Chondrocyte (in vitro differentiated cells): ENCODE measurements around the gene SF3B4. TPM values are rescaled to one million over a fixed set of nuclear protein-coding genes. Genes with fewer than 3 reads are reported as not detected.
A peak's percentile ranks its signal among the peaks of the same experiment; 100 is the strongest.
"Not testable (repeated sequence)": the region's sequence is repeated elsewhere in the genome, so short reads cannot be mapped to it uniquely, and the experiment has no call there.

Experiments
- DNase-seq: peaks from one replicate; pipeline ENCODE4 v3.0.0; 2021; ENCODE audit warnings: mixed read lengths, low spot score
- H3K27ac Mint-ChIP-seq: one replicate; pipeline ENCODE4 v1.8.0; 2021; ENCODE audit warnings: mild to moderate bottlenecking, moderate library complexity, mixed read lengths; ENCODE audit not compliant: unreplicated experiment
- H3K27me3 Mint-ChIP-seq: 2 replicates; pipeline ENCODE4 v1.8.0; 2021; ENCODE audit warnings: low read depth, mixed read lengths
- H3K36me3 Mint-ChIP-seq: 2 replicates; pipeline ENCODE4 v1.8.0; 2021; ENCODE audit warnings: low read depth, mixed read lengths
- H3K4me1 Mint-ChIP-seq: 2 replicates; pipeline ENCODE4 v1.8.0; 2021; ENCODE audit warnings: low read depth, mild to moderate bottlenecking, mixed read lengths
- H3K4me3 Mint-ChIP-seq: one replicate; pipeline ENCODE4 v1.8.0; 2021; ENCODE audit warnings: mild to moderate bottlenecking, moderate library complexity, mixed read lengths; ENCODE audit not compliant: unreplicated experiment
- H3K9me3 Mint-ChIP-seq: 2 replicates; pipeline ENCODE4 v1.8.0; 2021; ENCODE audit warnings: low read depth, mixed read lengths
- CTCF ChIP-seq: fragments of 200-600 bp; sonication (generic); IDR thresholded peaks from 2 replicates; pipeline ENCODE4 v1.5.0; 2021; ENCODE audit warnings: antibody characterized with exemption, mild to moderate bottlenecking, moderate library complexity
- total RNA-seq: library from RNA; stranded (reverse); gene quantifications from 3 replicates; pipeline ENCODE4 v1.2.1, GENCODE V29; 2021

The SF3B4 gene
- total RNA-seq, 1 donor from 2014 or later = 58.2 TPM

- TF ChIP-seq CTCF = no peak
- no peaks in the 10 kb centered on the region for H3K4me1 Mint-ChIP-seq
- H3K27me3 Mint-ChIP-seq = no peaks in the 10 kb centered on the region
- no peak for DNase-seq
- H3K4me3 Mint-ChIP-seq = no peak overlapping the region
- no peaks in the 10 kb centered on the region for H3K9me3 Mint-ChIP-seq
- peak overlapping the region; percentile 29 for H3K27ac Mint-ChIP-seq
- peaks cover 33% of the 10 kb centered on the region for H3K36me3 Mint-ChIP-seq
These were observed 22.3 kb upstream of the SF3B4 start for GRCh38 chr1:149949911-149950310.

- H3K36me3 Mint-ChIP-seq = peaks cover 23% of the 10 kb centered on the region
- TF ChIP-seq CTCF = no peak
- no peak for DNase-seq
These were observed 17.6 kb upstream of the SF3B4 start for GRCh38 chr1:149945206-149945605.

GRCh38 chr1:149942885-149943284 is 15.3 kb upstream of the SF3B4 start:
- no peak for TF ChIP-seq CTCF
- no peaks in the 10 kb centered on the region for H3K9me3 Mint-ChIP-seq
- H3K4me3 Mint-ChIP-seq = no peak overlapping the region
- H3K36me3 Mint-ChIP-seq = peaks cover 17% of the 10 kb centered on the region
- no peak overlapping the region for H3K27ac Mint-ChIP-seq
- peaks cover 25% of the 10 kb centered on the region for H3K4me1 Mint-ChIP-seq
- DNase-seq = no peak
- H3K27me3 Mint-ChIP-seq = no peaks in the 10 kb centered on the region

More at GRCh38 chr1:149945206-149945605, 17.6 kb upstream of the SF3B4 start:
- Mint-ChIP-seq H3K4me3 (no peak overlapping the region), H3K27me3 (no peaks in the 10 kb centered on the region), H3K9me3 (no peaks in the 10 kb centered on the region), H3K27ac (no peak overlapping the region), H3K4me1 (peaks cover 5% of the 10 kb centered on the region)

GRCh38 chr1:149942207-149942606 is 14.6 kb upstream of the SF3B4 start:
- Mint-ChIP-seq H3K4me3 (no peak overlapping the region), H3K36me3 (peaks cover 13% of the 10 kb centered on the region), H3K4me1 (peaks cover 32% of the 10 kb centered on the region), H3K9me3 (no peaks in the 10 kb centered on the region), H3K27me3 (no peaks in the 10 kb centered on the region), H3K27ac (no peak overlapping the region)
- DNase-seq = no peak
- peak; percentile 53 for TF ChIP-seq CTCF

- H3K36me3 Mint-ChIP-seq = peaks cover 9% of the 10 kb centered on the region
- DNase-seq = no peak
- peak overlapping the region; percentile 74 for H3K27ac Mint-ChIP-seq
- TF ChIP-seq CTCF = no peak
- H3K27me3 Mint-ChIP-seq = no peaks in the 10 kb centered on the region
- H3K4me3 Mint-ChIP-seq = no peak overlapping the region
- no peaks in the 10 kb centered on the region for H3K9me3 Mint-ChIP-seq
- H3K4me1 Mint-ChIP-seq = peaks cover 50% of the 10 kb centered on the region
These were observed 12.8 kb upstream of the SF3B4 start for GRCh38 chr1:149940427-149940826.

- H3K27ac Mint-ChIP-seq = peak overlapping the region; percentile 97
- not testable (repeated sequence) for H3K36me3 Mint-ChIP-seq, H3K9me3 Mint-ChIP-seq, H3K27me3 Mint-ChIP-seq, DNase-seq
- peaks cover 51% of the 10 kb centered on the region for H3K4me1 Mint-ChIP-seq
- peak overlapping the region; percentile 65 for H3K4me3 Mint-ChIP-seq
These were observed 11.0 kb upstream of the SF3B4 start for GRCh38 chr1:149938668-149939003.
